ENCODE results near the gene DNLZ.

Gene DNLZ

GRCh38 chr9:136372006-136372405 lies 8.5 kb upstream of the DNLZ start:
- Histone ChIP-seq H3K4me2 (ENCODE audit: low read length) (no peak overlapping the region), H3K79me2 (no peaks in the 10 kb centered on the region), H3K27ac (peak overlapping the region; percentile 36), H3K27me3 (ENCODE audit: control insufficient read depth, insufficient read depth, low read length) (no peaks in the 10 kb centered on the region), H3K9me3 (ENCODE audit: control insufficient read depth, low read length) (no peaks in the 10 kb centered on the region), H2AFZ (no peak overlapping the region), H3K4me1 (peaks cover 7% of the 10 kb centered on the region), H3K36me3 (ENCODE audit: control insufficient read depth, insufficient read depth, low read length) (no peaks in the 10 kb centered on the region), H3K9ac (no peak overlapping the region), H3K4me3 (ENCODE audit: low read depth, low read length) (no peak overlapping the region)
- TF ChIP-seq, protein P1, sequence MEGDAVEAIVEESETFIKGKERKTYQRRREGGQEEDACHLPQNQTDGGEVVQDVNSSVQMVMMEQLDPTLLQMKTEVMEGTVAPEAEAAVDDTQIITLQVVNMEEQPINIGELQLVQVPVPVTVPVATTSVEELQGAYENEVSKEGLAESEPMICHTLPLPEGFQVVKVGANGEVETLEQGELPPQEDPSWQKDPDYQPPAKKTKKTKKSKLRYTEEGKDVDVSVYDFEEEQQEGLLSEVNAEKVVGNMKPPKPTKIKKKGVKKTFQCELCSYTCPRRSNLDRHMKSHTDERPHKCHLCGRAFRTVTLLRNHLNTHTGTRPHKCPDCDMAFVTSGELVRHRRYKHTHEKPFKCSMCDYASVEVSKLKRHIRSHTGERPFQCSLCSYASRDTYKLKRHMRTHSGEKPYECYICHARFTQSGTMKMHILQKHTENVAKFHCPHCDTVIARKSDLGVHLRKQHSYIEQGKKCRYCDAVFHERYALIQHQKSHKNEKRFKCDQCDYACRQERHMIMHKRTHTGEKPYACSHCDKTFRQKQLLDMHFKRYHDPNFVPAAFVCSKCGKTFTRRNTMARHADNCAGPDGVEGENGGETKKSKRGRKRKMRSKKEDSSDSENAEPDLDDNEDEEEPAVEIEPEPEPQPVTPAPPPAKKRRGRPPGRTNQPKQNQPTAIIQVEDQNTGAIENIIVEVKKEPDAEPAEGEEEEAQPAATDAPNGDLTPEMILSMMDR (IDR thresholded peaks at IDR 0.05) = no peak

DNA sequence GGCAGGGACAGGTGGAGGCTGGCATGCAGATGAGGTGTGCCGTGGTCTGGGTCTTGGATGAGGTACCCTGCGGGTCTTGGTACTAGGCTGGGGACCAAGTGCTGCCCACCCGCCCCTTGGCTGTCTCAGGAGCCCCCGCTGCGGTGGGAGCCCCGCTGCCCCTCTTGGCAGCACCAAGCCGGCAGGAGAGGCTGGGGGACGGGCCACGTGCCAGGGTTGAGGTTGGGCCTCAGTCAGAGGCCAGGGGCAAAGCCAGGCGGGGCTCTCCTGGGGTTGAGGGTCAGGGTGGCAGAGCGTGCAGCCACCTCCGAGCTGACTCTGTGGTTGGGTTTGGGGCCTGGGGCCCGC lies 8.0 kb upstream of the DNLZ start:
- no peak overlapping the region for H3K9ac ChIP-seq

GRCh38 chr9:136370687-136371532 lies 7.4 kb upstream of the DNLZ start:
- peak overlapping the region; percentile 77 for H2AFZ ChIP-seq
- H3K4me2 ChIP-seq (ENCODE audit: low read length) = no peak overlapping the region
- peaks cover 7% of the 10 kb centered on the region for H3K4me1 ChIP-seq
- no peaks in the 10 kb centered on the region for H3K27me3 ChIP-seq (ENCODE audit: control insufficient read depth, insufficient read depth, low read length)
- no peaks in the 10 kb centered on the region for H3K36me3 ChIP-seq (ENCODE audit: control insufficient read depth, insufficient read depth, low read length)
- TF ChIP-seq, protein P1 (IDR thresholded peaks at IDR 0.05) = no peak
- no peak overlapping the region for H3K4me3 ChIP-seq (ENCODE audit: low read depth, low read length)
- peak overlapping the region; percentile 75 for H3K27ac ChIP-seq
- no peak overlapping the region for H3K9ac ChIP-seq
- H3K79me2 ChIP-seq = no peaks in the 10 kb centered on the region
- no peaks in the 10 kb centered on the region for H3K9me3 ChIP-seq (ENCODE audit: control insufficient read depth, low read length)

More for the DNA sequence above, 8.0 kb upstream of the DNLZ start:
- Histone ChIP-seq H3K27ac (no peak overlapping the region), H3K4me2 (ENCODE audit: low read length) (no peak overlapping the region), H3K27me3 (ENCODE audit: control insufficient read depth, insufficient read depth, low read length) (no peaks in the 10 kb centered on the region), H3K9me3 (ENCODE audit: control insufficient read depth, low read length) (no peaks in the 10 kb centered on the region), H3K79me2 (no peaks in the 10 kb centered on the region), H3K36me3 (ENCODE audit: control insufficient read depth, insufficient read depth, low read length) (no peaks in the 10 kb centered on the region), H3K4me1 (peaks cover 7% of the 10 kb centered on the region), H2AFZ (no peak overlapping the region), H3K4me3 (ENCODE audit: low read depth, low read length) (no peak overlapping the region)
- TF ChIP-seq, protein P1 (IDR thresholded peaks at IDR 0.05) = no peak

DNA sequence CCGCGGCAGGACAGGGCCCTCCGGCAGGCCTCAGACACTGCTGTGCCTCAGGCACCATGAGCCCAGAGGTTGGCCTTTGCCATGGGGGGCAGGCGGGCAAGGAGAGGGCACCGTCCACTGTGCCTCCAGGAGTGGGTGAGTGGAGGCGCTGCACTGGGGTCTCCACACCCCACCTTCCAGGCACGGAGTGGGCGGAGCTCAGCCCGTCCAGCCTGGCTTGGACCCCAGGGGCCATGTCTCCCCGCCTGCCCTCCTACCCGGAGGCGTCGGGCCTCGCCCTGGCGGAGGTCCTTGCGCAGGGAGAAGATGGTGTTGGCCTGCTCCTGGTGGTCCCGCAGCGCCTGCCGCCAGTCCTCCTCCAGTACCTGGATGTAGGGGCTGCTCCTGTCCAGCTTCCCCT lies 6.5 kb upstream of the DNLZ start:
- Histone ChIP-seq H2AFZ (no peak overlapping the region), H3K27me3 (ENCODE audit: control insufficient read depth, insufficient read depth, low read length) (no peaks in the 10 kb centered on the region), H3K4me3 (ENCODE audit: low read depth, low read length) (no peak overlapping the region), H3K9ac (no peak overlapping the region), H3K27ac (peak overlapping the region; percentile 75), H3K9me3 (ENCODE audit: control insufficient read depth, low read length) (no peaks in the 10 kb centered on the region), H3K36me3 (ENCODE audit: control insufficient read depth, insufficient read depth, low read length) (no peaks in the 10 kb centered on the region), H3K4me1 (peaks cover 7% of the 10 kb centered on the region), H3K4me2 (ENCODE audit: low read length) (no peak overlapping the region), H3K79me2 (no peaks in the 10 kb centered on the region)
- TF ChIP-seq, protein P1 (IDR thresholded peaks at IDR 0.05) = no peak

- Histone ChIP-seq H2AFZ (no peak overlapping the region), H3K27ac (no peak overlapping the region), H3K9ac (no peak overlapping the region), H3K4me3 (ENCODE audit: low read depth, low read length) (no peak overlapping the region), H3K36me3 (ENCODE audit: control insufficient read depth, insufficient read depth, low read length) (no peaks in the 10 kb centered on the region), H3K27me3 (ENCODE audit: control insufficient read depth, insufficient read depth, low read length) (no peaks in the 10 kb centered on the region), H3K4me2 (ENCODE audit: low read length) (no peak overlapping the region), H3K4me1 (peaks cover 10% of the 10 kb centered on the region), H3K79me2 (no peaks in the 10 kb centered on the region), H3K9me3 (ENCODE audit: control insufficient read depth, low read length) (no peaks in the 10 kb centered on the region)
- TF ChIP-seq, protein P1 (IDR thresholded peaks at IDR 0.05) = no peak
These were observed 4.6 kb upstream of the DNLZ start for GRCh38 chr9:136368190-136368589.
